GM19351 (cell line): Measurements from ENCODE around the gene VAMP4.

Source experiments
- ATAC-seq: cut with Tn5 transposase; IDR thresholded peaks from one replicate; pipeline ENCODE4 v1.9.1; 2021; ENCODE audit warnings: mild to moderate bottlenecking, moderate library complexity; ENCODE audit not compliant: unreplicated experiment

VAMP4 gene, protein sequence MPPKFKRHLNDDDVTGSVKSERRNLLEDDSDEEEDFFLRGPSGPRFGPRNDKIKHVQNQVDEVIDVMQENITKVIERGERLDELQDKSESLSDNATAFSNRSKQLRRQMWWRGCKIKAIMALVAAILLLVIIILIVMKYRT

DNA sequence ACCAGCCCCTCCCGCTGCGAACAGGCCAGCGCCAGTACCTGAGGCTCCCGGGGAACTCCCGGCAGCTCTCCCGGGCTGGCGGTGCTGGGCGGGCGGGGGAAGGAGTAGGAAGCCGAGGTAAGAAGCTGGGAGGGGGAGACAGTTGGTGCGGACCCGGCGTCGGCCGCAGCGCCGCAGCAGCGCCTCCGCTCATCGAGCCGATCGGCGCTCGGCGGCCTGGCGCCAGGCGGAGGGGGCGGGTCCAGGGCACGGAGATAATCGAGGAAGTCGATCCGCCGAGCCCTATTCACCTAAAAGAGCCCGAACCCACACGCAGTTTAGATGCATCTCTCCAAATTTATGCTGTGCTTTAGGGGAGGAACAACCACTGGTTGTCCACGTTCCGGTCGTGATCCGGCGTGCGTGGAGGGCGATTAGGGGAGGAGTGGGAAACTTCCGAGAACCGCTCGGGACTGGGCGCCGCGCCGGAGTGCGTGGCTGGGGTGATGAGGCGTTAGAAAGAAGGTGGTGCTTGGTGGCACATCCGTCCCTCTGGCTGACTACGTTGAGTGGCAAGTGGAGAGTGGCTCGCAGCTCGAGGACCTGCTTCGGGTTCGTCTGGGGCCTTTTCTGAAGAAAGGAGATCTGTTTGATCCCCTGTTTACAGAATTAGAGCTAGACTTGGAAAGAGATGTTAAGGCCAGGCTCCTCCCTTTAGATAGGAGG is at the start of gene VAMP4:
Gene VAMP4, minus strand, starts transcription at position 194 of the 705 bp plus-strand sequence. CDS start 3,651 bp downstream, outside the sequence.
- ATAC-seq: peak; percentile 90

DNA sequence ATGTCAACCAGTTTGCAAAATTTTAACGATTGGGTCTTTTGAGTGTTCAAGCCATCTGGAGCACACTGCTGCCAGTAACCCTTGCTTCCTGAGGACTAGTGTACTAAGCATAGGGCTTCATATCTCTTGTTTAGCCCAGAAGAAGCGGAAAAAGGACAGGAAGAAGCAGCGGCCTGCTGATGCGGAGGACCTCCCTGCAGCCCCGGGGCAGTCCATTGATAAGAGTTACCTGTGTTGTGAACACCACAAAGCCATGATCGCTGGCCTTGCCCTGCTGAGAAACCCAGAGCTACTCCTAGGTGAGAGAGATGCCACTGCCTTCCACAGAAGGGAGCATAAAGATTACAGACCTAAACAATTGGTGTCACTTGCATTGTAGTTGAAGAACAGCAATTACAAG is 48.5 kb upstream of the VAMP4 start:
- ATAC-seq: no peak

DNA sequence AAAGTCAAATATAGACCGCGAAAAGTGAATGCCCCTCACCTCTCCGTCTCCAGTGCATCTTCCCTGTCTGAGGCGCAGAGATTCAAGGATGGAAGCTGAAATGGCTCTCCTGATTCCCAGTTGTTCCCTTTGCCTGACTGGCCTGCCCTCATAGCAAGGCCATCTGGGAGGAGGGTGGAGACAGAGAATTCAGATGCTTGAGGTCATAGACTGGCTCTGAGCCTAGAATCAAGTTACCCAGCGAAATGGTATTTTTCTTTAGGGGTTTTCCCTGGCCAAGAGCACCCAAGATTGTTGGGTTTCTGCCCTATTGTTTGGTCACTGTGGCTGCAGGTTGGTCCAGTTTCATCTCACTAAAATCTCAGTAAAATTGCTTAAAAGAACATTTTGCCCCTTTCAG is 46.8 kb upstream of the VAMP4 start:
- ATAC-seq: no peak

DNA sequence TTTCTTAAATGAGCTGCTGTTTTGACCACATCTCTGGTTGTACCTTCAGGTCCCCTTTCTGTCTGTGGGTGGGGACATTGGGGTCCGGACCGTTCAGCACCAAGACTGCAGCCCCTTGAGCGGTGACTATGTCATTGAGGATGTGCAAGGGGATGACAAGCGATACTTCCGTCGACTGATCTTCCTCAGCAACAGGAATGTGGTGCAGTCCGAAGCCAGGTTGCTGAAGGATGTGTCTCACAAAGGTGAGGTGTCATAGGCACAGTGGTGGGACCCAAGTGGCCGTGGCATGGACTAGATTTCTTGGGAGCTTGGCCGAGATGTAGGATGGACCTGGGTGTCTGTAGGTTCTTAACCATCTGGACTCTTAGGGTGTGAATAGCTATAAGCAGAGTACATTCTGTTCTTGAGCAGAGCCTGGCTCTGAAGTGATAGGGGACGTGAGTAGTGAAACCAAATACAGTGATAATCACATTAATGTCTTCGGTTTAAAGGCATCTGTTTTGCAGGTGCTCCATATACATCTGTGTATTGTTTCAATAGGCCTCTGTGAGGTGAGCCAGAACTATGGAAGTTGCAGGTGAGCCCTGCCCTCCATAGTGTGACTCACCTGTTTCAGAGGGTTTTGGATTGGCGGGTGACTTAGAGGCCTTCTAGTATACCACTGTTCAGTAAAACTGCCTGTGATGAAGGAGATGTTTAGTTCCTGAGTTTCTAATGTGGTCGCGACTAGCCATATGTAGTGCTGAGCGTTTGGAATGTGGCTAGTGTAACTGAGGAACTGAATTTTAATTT is 46.0 kb upstream of the VAMP4 start:
- no peak for ATAC-seq

DNA sequence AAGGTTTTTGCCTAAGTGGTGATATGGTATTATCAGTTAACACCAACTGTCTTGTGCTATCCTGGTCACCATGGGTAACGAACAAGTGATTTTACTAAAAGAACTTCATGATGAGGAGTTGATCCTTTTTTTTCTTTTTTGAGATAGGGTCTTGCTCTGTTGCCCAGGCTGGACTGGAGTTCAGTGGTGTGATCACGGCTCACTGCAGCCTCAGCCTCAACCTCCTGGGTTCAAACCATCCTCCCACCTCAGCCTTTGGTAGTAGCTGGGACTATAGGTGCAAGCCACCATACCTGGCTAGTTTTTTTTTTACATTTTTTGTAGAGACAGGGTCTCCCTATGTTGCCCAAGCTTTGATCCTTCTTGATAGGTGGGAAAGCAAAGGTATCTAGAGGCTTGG is 44.7 kb upstream of the VAMP4 start:
- ATAC-seq: no peak

DNA sequence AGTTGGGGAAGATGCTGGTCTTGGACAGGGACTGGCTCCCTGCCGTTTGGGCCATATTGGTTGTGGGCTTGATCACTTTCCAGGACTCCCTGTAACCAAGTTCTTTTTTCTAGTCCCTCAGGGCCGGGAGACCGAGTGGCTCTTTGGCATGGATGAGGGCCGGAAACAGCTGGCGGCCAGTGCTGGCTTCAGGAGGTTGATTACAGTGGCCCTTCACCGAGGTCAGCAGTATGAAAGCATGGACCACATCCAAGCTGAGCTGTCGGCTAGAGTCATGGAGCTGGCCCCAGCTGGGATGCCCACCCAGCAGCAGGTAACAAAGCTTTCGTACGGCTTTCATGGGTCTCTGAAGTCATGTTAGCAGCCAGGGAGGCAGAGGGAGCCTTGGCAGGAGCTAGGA is 43.9 kb upstream of the VAMP4 start:
- no peak for ATAC-seq

DNA sequence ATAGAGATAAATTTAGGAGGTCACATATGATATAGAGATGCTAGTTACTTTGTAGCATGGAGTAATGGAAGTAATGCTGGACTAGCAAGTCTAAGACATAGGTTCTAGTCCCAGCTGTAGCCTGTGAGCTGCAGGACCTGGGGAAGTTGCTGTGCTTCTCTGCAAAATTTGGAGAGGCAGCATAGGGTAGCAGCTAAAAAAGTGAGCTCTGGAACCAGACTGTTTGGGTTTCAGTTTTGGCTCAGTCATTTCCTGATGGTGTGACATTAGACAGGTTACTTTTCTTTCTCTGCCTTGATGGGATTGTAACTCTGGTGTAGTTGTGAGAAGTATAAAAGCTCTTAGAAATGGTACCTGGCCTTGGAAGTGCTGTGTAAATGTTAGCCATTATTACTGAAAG is 42.9 kb upstream of the VAMP4 start:
- ATAC-seq: peak; percentile 21

DNA sequence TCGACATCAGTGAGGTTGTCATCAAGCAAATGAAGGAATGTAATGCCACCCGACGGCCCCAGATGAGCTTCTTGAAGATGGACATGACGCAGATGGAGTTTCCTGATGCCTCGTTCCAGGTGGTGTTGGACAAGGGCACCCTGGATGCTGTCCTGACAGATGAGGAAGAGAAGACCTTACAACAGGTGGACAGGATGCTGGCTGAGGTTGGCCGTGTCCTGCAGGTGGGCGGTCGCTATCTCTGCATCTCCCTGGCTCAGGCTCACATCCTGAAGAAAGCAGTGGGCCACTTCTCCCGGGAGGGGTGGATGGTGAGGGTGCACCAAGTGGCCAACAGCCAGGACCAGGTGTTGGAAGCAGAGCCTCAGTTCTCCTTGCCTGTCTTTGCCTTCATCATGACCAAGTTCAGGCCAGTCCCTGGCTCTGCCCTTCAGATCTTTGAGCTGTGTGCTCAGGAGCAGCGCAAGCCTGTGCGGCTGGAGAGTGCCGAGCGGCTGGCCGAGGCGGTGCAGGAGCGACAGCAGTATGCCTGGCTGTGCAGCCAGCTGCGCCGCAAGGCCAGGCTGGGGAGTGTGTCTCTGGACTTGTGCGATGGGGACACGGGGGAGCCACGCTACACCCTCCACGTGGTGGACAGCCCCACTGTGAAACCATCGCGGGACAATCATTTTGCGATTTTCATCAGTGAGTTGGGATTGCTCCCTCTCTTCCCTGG is 42.1 kb upstream of the VAMP4 start:
- no peak for ATAC-seq

DNA sequence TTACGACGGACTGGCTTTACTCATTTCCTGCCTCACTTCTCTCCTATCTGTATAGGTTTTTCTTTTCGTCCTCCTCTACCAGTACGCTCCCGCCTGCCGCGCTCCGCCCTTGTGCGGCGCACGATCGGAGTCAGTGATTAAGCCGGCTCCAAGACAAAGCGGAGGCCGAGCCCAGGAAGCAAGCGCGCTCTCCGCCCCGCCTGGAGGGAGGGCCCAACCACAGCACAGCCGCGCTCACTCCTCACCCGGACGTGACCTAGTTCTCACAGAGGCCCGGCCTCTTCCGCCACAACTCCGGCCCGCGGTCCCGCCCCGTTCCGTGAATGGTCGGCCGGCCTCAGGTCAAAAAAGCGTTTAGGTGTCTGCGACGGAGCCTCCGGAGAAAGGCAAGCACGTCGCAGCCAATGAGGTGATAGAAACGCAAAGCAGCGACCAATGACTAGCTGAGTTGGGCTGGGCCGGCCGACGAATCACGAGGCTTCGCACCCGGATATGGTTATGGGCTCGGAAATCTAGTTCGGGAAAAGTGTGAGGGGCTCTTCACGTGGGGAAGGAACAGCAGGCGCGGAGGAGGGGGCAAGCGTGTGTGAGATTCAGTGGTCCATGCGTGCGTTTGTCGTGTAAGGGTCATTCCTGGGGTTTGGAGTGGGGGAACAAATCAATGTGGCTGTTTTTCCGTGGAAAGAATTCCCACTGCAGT is 39.5 kb upstream of the VAMP4 start, which contains the start of gene METTL13:
Gene METTL13, plus strand, starts transcription at position 485 of the 700 bp plus-strand sequence. CDS start 308 bp downstream, outside the sequence.
- ATAC-seq: peak; percentile 95

DNA sequence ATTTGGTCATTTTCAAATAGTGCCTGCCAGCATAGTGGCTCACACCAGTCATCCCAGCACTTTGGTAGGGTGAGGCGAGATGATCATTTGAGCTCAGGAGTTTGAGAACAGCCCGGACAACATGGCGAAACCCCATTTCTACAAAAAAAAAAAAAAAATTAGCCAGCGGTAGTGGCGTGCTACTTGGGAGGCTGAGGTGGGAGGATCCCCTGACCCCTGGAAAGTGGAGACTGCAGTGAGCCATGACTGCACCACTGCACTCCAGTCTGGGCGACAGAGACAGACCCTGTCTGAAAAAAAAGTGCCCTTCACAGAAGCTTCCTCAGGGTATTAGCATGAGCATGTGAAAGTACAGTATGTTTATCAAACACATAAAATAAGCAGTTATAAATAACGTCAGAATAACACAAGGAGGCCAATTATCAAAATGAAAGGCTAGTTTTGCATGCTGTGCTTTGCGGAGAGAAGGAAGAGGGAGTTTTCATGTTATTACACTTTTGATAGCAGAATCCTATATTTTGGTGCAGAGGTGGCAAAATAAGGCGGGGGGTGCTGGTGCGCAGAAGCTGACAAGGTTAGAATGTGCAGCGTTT is 38.8 kb upstream of the VAMP4 start:
- no peak for ATAC-seq

DNA sequence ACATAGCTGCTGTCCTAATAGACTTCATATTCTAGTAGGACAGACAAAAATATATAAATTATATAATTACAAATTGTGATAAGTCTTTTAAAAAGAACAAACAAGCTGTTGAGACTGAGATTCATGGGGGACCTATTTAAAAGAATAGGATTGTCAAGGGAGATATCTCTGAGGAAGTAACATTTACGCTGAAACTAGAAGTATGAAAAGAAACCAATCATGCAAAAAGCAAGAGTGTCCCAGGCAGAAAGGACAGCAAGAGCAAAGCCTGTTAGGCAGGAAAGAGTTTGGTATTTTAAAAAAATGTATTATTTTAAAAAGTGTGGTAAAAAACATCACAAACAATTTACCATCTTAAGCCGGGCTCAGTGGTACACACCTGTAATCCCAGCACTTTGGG is 30.4 kb upstream of the VAMP4 start:
- no peak for ATAC-seq

DNA sequence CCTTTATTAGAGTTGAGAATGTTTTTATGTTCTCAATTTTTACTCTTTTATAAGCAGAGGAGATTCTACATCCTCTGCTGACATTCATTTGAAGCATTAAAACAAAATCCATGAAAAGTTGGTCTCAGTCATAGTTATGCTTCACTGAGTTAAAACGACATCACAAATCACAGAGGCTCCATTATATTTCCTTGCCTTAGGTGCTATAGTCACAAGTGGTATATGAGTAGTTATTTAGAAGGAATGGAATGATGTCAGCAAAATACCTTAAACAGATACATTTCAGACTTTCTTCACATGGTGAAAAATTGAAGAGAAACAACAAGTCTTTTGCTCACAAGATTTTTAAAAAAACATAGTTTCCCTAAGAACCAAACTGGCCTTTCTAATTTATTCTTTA is 27.9 kb upstream of the VAMP4 start:
- ATAC-seq: no peak

DNA sequence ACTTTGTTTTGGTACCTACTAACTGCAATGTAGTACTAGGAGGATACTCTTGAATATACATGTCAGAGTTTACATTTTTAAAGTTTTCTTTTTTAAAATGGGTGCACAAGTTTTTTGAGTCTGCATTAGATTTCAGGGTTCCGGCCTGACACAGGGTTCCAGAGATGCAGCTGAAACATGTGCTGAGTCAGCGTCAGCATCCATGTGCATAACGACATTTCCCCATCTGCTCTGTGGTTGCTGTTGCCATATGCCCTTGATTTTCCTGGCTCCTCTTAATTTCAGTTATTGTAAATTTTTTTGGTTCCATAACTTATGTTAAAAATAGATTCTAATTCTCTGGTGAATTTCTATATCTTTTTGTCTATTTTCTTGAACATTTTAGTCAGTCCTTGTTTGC is 27.3 kb upstream of the VAMP4 start:
- no peak for ATAC-seq

DNA sequence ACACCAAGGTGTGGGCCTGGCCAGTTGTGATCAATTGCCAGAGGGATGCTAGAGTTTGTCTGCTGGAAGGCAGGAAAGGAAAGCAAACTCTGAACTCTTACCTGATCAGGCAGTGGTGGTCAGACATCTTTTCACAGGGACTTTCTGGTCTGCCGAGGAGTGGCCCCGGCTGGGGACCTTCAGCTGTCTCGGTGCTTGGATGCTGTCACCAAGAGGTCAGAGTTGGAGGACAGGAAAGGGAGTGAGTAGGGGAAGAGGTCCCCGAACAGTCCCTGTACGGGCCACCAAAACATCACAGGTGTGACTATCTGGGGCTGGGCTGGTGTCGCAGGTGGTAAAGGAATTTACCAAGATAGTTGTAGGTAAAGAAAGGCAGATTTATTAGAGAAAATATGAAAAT is 21.9 kb upstream of the VAMP4 start:
- ATAC-seq: no peak

DNA sequence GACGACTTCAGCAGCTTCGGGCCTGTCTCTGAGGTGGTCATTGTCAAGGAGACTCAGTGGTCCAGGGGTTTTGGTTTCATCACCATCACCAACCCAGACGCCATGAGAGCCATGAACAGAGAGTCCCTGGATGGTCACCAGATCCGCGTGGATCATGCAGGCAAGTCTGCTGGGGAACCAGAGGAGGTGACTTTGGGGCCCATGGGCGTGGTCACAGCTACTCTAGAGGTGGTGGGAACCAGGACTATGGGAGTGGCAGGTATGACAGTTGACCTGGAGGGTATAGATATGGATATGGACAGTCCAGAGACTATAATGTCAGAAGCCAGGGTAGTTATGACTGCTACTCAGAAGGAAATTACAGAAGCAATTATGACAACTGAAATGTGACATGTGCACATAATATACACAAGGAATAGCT is 20.3 kb upstream of the VAMP4 start:
- ATAC-seq: no peak

DNA sequence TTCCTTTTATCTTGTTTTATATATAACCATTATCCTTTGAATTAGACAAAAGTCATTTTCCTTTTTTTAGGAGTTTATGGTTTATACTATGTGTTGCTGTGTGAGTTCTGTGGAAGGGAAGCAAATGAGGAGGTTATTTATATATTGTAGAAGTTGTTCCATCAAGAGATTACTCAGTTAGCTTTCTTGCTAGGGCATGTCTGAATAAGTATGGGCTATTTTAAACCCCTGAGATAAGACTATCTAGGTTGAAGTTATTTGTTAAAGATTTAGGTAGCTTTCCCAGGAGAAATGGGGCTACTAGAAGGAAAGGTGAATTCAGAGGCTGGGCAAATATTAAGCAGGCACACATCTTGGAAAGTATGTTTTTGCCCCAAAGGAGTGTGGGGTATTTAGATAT is 16.1 kb upstream of the VAMP4 start:
- ATAC-seq: no peak

DNA sequence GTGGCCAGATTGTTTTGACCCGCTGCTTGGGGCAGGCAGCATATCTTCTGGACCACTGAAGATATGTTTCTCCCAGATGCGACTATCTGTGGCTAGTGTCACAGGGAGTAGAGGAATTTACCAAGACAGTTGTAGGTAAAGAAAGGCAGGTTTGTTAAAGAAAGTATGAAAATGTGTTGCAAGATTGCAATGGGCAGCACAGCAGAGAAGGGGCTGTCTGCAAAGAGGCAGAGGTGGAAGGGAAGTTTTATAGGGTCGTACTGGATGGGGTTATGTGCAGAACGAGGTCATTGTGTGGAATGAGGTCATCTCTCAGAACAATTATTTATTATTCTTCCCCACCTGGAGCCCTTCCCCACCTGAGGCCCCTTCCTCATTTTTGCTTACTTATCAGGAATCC is 15.0 kb upstream of the VAMP4 start:
- no peak for ATAC-seq

DNA sequence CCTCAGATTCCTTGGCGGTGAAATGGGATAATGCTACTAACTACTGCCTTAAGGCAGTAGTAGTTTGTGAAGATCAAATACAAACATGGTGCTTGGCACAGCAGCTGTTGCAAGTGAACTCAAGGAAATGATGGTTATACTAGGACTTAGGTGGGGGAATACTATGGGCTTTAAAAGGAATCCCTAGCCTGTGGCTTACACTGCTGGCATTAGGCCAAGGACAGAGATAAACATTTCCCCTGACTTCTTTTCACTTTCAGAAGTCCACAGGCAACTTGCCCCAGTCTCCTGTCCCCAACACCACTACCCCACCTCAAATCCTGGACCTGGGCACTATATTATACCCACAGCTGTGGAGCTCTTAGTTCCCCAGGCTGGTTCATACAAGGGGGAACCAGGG is 13.1 kb upstream of the VAMP4 start:
- no peak for ATAC-seq

DNA sequence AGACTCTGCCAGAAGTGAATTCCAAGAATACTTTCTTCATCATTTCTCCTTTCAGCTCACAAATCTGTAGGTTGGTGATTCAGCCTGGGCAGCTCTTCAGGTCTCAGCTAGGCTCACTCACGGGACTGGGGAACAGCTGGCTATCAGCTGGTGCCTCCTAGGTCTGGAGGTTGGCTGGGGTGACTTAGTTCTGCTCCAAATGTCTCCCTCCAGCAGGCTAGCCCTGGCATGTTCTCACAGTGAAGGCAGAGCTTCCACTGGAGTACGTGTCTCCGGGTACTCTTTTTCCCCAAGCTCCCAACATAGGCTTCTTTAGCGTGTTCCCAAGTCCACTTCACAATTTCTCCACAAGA is 12.5 kb upstream of the VAMP4 start:
- no peak for ATAC-seq

DNA sequence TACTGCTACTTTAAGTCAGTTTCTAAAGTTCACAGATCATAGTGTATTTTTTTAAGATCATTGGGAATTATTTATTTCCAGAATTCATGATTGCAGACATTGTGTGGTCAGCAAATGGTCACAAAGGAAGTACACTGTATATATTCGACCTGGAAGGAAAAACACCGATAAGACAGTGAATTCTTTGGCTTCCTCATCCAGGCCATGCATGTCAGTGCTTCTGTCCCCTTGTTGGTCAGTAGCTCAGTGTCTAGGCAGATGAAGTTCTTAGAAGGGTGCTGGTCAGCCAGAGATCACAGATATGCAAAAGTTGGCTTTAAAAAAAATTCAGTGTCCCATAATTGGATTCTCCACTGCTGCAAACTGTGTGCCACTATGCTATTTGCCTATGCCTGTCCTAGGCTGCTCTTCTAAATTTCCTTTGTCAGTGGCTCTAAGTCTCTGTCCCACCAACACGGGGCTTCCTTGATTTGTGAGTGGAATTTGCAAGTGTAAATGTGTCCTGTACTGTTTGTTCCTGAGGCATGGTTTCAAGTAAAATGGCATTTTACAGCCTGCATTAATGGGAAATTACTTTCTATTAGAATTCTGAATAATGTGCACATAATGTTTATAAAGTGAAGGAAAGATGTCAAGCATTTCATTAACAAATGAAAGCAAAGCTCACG is 12.0 kb upstream of the VAMP4 start:
- no peak for ATAC-seq
